ENCODE measurements around the gene CPNE1.

The CPNE1 gene

DNA sequence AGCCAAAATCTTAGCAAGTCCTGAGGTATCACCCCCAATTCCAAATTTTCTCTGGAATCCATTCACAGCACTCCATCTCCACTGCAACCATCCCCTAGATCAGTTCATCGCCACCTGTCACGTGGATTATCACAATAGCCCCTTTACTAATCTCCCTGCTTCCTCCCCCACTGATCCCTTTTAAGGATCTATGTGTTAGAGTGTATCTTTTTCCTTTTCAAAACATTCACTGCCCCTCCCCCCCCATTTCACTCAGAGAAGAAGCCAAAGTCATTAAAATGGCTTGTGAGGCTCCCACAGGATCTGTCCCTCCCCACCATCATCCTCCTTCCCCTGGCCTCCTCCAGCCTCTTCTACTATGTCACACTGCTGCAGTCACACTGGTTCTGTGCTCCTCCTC lies 67.5 kb downstream of the CPNE1 start:
- no peak for DNase-seq

DNA sequence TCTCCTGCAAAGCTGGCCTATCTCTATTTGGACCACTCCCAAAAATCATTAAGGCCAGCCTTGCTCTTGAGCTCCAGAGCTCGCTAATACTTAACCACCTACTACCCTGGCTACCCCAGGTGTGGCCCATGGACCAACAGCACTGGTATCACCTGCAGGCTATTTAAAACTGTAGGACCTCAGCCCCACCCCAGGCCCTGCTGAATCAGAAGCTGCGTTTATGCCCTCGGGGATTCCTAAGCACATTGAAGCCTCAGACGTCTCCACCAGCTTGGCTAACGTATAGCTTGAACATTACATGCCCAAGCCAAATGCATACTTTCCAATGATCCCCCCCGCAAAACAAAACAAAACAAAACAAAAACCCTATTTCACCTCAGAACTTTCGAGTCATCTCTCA lies 68.8 kb downstream of the CPNE1 start:
- DNase-seq = no peak

DNA sequence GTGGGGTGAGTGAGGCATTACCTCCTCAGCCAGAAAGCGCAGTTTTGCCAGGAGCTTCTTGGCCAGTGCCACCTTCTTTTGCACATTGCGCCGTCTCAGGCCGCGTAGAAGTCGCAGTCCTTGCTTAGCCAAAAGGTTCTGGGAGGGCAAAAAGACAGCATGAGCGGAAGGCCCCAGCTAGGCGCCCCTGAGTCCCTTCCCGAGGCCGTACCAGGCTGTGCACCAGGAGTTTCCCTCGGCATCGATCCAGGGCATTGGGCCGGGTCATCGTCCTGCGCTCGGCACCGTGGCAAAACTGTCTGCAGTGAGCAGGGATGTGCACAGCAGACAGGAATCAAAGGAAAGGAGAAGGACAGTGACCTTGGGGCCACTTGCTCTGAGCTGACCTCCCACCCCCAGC lies 69.2 kb downstream of the CPNE1 start:
- no peak for DNase-seq

DNA sequence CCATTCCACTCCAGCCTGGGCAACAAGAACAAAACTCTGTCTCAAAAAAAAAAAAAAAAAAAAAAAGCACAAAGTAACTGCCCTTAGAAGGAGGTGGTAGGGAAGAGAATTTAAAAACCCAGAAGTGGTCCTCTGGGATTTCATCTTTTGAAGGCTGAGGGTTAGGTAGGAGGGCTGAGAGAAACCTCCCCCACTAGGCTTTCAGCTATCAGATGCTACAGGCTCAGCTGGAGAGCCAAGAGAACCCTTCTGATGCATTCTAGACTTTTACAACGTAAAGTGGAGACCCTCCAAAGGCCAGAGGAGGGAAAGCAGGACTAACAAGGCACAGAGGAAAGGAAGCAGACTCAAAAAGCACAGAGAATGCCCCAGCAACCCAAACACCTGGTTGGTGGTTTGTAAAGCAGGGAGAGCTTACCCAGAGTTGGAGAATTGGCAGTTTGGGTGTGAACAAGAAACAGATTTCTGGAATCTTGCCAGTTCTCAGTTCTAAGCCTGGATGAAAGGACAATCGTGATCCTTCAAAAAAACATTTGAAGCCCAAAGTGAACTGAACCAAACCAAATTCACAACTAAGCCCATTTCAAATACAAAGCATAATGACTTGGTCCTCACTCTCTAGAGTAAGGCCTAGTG lies 72.2 kb downstream of the CPNE1 start:
- DNase-seq = no peak

DNA sequence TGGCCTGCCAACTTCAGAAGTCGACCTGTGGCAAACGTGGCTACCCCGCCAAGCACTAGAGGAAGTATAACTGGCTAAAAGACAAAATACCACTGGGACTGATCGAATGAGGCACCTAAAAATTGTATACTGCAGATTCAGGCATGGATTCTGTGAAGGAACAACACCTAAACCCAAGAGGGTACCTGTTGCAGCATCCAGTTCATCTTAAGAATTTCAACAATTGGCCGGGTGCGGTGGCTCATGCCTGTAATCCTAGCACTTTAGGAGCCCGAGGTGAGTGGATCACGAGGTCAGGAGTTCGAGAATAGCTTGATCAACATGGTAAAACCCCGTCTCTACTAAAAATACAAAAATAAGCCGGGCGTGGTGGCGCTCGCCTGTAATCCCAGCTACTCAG lies 76.3 kb downstream of the CPNE1 start:
- DNase-seq = no peak

DNA sequence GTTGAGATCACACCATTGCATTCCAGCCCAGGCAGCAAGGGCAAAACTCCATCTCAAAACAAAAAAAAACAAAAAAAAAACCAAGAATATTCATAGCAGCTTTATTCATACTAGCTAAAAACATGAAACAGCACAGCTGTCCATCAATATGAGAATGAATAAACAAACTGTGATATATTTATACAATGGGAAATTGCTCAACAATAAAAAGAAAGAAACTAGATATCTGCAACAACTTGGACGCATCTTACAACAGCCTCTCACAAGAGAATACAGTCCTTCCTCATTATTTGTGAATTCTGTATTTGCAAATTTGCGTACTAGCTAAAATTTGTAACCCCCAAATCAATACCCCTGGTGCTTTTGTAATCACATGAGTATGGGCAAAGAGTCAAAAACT lies 77.3 kb downstream of the CPNE1 start:
- no peak for DNase-seq

DNA sequence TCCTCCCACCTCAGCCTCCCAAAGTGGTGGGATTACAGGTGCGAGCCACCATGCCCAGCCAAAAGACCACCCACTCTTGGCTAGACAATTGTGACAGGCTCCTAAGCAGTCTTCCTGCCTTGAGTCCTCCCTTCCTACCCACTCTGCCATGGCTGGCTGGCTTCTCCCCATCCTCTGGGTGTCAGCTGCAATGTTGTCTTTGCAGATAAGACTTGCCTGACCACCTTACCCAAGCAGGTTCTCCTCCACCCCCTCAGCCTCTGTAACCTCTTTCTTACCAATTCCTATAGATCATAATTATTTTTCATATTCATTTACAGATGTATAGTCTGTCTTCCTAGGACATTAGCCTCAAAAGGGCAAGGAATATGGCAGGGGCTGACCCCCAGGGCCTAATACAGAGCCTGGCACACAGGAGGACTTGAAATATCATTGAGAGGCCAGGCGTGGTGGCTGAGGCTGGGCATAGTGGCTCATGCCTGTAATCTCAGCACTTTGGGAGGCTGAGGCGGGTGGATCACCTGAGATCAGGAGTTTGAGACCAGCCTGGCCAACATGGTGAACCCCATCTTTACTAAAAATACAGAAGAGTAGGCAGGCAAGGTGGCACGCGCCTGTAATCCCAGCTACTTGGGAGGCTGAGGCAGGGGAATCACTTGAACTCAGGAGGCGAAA lies 77.8 kb downstream of the CPNE1 start:
- no peak for DNase-seq

DNA sequence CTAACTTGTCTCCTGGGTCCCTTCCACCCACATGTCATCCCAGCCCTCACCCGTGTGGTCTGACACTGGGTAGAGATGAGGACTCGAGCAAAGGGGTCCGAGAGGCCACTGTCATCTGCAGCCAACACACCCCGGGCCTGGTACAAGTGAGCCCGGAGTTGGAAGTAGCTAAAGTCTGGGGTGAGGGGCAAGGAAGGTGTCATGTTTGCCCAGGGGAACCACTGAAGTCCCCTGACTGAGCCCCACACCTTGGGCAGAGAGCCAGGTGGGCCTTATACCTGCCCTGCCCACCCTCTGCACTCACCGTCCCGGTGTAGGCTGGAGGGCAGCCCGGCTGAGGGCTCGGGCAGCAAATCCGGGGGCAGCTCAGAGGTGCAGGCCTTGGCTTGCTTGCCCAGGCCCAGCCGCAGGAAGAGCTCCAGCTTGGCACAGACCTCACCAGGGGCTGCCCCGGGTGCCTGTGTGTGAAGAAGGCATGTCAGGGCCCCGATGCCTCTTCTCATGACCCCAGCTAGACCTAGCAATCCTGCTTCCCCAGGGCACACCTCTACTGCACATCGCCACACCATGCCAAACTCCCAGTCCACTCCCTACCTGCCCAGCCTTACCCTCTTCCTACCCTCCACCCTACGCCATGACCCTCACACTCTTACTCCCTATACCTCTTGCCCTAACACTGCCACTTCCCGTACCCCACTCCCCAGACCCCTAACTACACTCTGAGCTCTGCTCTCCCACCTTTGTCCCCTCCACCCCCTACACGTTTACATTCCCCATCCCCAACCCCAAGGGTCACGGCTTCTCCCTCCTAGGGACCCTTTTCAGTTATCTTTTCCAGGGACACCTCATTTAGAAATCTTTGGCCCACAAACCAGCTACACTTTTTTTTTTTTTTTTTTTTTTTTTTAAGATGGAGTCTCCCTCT lies 80.8 kb downstream of the CPNE1 start:
- no peak for DNase-seq

DNA sequence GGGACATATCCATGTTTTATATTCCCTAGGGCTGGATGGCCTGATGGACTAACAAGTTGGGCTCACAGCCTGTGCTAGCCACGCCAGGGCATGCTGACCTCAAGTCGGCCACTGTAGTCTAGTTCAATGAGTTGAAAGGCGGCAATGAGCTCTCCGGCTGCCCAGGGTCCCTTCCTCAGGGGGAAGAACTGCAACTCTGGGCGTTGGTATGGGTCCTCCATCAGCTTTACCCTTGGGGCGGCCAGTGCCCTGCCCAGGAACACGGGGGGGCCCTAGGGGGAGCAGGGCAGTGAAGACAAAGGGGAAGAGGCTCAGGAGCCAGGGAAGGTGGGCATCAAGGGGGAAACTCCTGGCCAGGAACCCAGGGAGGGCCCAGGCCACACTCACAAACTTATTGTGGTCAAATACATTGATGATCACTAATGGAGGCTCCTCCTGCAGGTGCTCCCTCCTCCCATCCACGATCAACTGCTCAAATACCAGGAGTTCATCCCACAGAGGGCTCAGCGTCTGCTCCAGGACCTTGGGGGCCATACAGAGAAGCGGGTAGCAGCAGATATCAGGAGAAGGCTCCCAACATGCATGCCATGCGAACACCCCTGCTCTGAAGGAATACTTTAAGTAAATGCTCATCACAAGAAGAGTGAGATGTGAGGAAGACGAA lies 81.8 kb downstream of the CPNE1 start:
- DNase-seq = no peak

DNA sequence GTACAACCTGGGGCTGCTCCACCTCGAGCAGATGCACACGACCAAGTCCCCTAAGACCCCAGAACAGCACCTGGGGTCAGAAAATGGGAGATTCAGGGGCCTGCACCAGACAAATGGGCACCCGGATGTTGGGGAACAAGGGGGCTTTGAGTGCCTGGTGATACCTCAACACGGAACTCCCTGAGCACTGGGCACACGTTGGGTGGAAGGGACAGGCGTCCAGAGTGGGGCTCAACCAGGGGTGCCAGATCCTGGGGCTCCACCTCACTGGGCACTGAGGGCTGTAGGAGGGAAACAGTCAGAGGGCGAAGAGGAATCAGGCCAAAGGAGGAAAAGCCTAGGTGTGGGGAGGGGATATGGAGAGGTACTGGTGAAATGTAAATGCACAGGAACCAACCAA lies 82.6 kb downstream of the CPNE1 start:
- no peak for DNase-seq

DNA sequence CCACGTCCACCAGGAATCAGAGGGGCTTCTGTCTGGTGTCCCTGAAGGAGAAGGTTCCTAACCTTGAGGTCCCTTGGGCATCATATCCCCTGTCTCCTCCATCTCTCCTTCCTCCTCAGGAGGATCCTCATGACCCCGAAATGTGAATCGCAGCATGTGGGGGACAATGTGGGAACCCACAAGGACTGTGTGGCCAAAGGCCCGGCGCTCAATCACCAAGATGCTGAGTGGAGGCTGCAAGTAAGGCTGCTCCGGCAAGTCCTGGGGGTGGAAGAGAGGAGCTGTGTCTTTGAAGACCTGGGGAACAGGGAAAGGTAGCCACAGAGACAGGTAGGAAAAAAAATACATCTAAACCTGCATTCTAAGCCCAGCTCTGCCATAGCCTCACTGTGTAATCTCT lies 85.5 kb downstream of the CPNE1 start:
- DNase-seq = no peak

DNA sequence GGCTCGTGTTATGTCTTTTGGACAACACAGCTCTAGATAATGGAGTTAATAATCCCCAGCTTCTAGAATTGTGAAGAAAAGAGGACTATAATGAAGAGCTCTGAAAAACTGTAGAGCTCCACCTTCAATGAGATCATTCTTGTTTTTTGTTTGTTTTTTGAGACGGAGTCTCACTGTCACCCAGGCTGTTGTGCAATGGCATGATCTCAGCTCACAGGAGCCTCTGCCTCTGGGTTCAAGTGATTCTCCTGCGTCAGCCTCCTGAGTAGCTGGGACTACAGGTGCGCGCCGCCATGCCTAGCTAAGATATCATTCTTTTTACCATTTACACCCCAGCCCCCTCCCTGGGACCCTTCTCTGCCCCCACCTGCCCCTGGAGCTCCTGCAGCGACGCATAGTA lies 86.2 kb downstream of the CPNE1 start:
- no peak for DNase-seq

DNA sequence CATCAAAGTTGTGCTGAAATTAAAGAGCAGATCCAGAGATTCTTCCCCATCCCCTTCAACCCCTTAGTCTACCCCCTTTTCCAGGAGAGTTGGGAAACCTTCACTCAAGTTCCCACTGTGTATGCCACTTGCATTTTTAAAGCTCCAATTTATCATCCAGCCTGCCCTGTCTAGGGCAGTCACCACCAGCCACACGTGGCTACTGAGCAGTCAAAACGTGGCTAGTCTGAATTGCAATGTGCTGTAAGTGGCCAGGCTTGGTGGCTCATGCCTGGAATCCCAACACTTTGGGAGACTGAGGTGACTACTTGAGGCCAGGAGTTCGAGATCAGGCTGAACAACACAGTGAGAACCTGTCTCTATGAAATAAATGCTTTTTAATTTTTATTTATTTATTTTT lies 87.9 kb downstream of the CPNE1 start:
- DNase-seq = no peak
